ENCODE results near the gene RHOF. TPM values are rescaled to one million over a fixed set of nuclear protein-coding genes. Genes with fewer than 3 reads are reported as not detected.

RHOF gene
- total and polyA plus RNA-seq, 4 donors, result 0.97 to 7.0 (median 3.5) TPM

GRCh38 chr12:121825041-121825523 lies 31.6 kb upstream of the RHOF start:
- Histone ChIP-seq H3K9ac (ENCODE audit: low read depth in 1 of 2, low read length in 2 of 2) (no peak overlapping the region), H3K4me1 (ENCODE audit: control insufficient read depth in 4 of 4, insufficient read depth in 4 of 4, low read length in 3 of 4) (no peaks in the 10 kb centered on the region), H3K4me3 (ENCODE audit: low read depth in 1 of 3, low read length in 3 of 3) (no peak overlapping the region), H3K27me3 (ENCODE audit: control insufficient read depth in 4 of 4, insufficient read depth in 4 of 4, low read length in 3 of 4) (no peaks in the 10 kb centered on the region), H3K9me3 (ENCODE audit: control insufficient read depth in 4 of 4, low read length in 3 of 4) (no peaks in the 10 kb centered on the region), H3K36me3 (ENCODE audit: control insufficient read depth in 4 of 4, insufficient read depth in 3 of 4, low read depth in 1 of 4, low read length in 3 of 4) (peaks cover 34 to 76% (median 43%) of the 10 kb centered on the region in 4 donors), H3K27ac (ENCODE audit: low read depth in 1 of 2, low read length in 2 of 2) (no peak overlapping the region)
- no peak for DNase-seq (ENCODE audit: low spot score)
- TF ChIP-seq RAD21 (IDR thresholded peaks at IDR 0.05) (no peak), ATF3 (IDR thresholded peaks at IDR 0.05) (no peak), RXRA (IDR thresholded peaks at IDR 0.05) (no peak), NR2F2 (IDR thresholded peaks at IDR 0.05) (no peak), CTCF (IDR thresholded peaks at IDR 0.05; ENCODE audit: low read depth, low read length, missing input control) (no peak), FOXA1 (IDR thresholded peaks at IDR 0.05) (no peak), ZBTB33 (IDR thresholded peaks at IDR 0.05) (no peak), TAF1 (conservative IDR thresholded peaks at IDR 0.05) (no peak), HNF4G (IDR thresholded peaks at IDR 0.05) (no peak), MAX (IDR thresholded peaks at IDR 0.05) (no peak), REST (IDR thresholded peaks at IDR 0.05) (no peak), YY1 (IDR thresholded peaks at IDR 0.05) (no peak), FOXA2 (IDR thresholded peaks at IDR 0.05) (no peak), EGR1 (IDR thresholded peaks at IDR 0.05; ENCODE audit: low read depth in 2 of 2) (no peak)
- 96% methylated on average over 18 of the region's 18 CpGs for WGBS

GRCh38 chr12:121823727-121824115 lies 30.2 kb upstream of the RHOF start:
- H3K4me3 ChIP-seq (ENCODE audit: low read depth in 1 of 3, low read length in 3 of 3), result no peak overlapping the region
- H3K9me3 ChIP-seq (ENCODE audit: control insufficient read depth in 4 of 4, low read length in 3 of 4), result no peaks in the 10 kb centered on the region
- peaks cover 39 to 73% (median 48%) of the 10 kb centered on the region in 4 donors for H3K36me3 ChIP-seq (ENCODE audit: control insufficient read depth in 4 of 4, insufficient read depth in 3 of 4, low read depth in 1 of 4, low read length in 3 of 4)
- no peak overlapping the region for H3K27ac ChIP-seq (ENCODE audit: low read depth in 1 of 2, low read length in 2 of 2)
- H3K27me3 ChIP-seq (ENCODE audit: control insufficient read depth in 4 of 4, insufficient read depth in 4 of 4, low read length in 3 of 4), result no peaks in the 10 kb centered on the region
- no peaks in the 10 kb centered on the region for H3K4me1 ChIP-seq (ENCODE audit: control insufficient read depth in 4 of 4, insufficient read depth in 4 of 4, low read length in 3 of 4)
- no peak for DNase-seq (ENCODE audit: low spot score)
- WGBS, result 81% methylated on average over 12 of the region's 12 CpGs
- no peak overlapping the region for H3K9ac ChIP-seq (ENCODE audit: low read depth in 1 of 2, low read length in 2 of 2)
- TF ChIP-seq SP1 (IDR thresholded peaks at IDR 0.05) (no peak), FOXA2 (IDR thresholded peaks at IDR 0.05) (no peak), EGR1 (IDR thresholded peaks at IDR 0.05; ENCODE audit: low read depth in 2 of 2) (no peak), RXRA (IDR thresholded peaks at IDR 0.05) (no peak), MAX (IDR thresholded peaks at IDR 0.05) (no peak), FOXA1 (IDR thresholded peaks at IDR 0.05) (no peak), CTCF (IDR thresholded peaks at IDR 0.05; ENCODE audit: low read depth, low read length, missing input control) (no peak), NR2F2 (IDR thresholded peaks at IDR 0.05) (no peak), REST (IDR thresholded peaks at IDR 0.05) (no peak), RAD21 (IDR thresholded peaks at IDR 0.05) (no peak), HNF4A (conservative IDR thresholded peaks at IDR 0.05) (no peak), TAF1 (conservative IDR thresholded peaks at IDR 0.05) (no peak)
